ENCODE results near the gene MIER3.

The MIER3 gene

GRCh38 chr5:56873056-56873455 is 78.9 kb downstream of the MIER3 start:
- POLR2A ChIA-PET: no interaction called here
- CTCF ChIA-PET: no interaction called here
- DNase-seq (ENCODE audit: low read depth, low spot score): no peak
- TF ChIP-seq, protein P1, sequence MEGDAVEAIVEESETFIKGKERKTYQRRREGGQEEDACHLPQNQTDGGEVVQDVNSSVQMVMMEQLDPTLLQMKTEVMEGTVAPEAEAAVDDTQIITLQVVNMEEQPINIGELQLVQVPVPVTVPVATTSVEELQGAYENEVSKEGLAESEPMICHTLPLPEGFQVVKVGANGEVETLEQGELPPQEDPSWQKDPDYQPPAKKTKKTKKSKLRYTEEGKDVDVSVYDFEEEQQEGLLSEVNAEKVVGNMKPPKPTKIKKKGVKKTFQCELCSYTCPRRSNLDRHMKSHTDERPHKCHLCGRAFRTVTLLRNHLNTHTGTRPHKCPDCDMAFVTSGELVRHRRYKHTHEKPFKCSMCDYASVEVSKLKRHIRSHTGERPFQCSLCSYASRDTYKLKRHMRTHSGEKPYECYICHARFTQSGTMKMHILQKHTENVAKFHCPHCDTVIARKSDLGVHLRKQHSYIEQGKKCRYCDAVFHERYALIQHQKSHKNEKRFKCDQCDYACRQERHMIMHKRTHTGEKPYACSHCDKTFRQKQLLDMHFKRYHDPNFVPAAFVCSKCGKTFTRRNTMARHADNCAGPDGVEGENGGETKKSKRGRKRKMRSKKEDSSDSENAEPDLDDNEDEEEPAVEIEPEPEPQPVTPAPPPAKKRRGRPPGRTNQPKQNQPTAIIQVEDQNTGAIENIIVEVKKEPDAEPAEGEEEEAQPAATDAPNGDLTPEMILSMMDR (IDR thresholded peaks at IDR 0.05; ENCODE audit: insufficient read depth, low read length, missing control alignments): no peak
- no peak overlapping the region for H3K4me3 ChIP-seq (ENCODE audit: low read depth, low read length)

DNA sequence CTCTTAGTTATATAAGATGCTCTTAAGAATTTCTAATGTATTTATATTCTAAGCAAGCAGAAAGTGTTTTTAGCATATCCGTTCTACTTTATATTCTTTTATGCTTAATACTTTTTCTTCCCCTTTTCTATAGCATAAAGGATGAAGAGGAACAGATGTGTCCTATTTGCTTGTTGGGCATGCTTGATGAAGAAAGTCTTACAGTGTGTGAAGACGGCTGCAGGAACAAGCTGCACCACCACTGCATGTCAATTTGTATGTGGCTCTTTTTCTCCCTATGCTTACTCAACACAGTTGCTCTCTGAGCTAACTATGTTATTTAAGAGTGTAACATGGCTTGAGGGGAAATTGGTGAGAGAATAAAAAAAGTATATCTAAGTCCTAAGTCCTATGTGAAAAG is 80.1 kb downstream of the MIER3 start:
- ChIA-PET POLR2A (no interaction called here), CTCF (no interaction called here)
- TF ChIP-seq, protein P1 (IDR thresholded peaks at IDR 0.05; ENCODE audit: insufficient read depth, low read length, missing control alignments): no peak
- no peak for DNase-seq (ENCODE audit: low read depth, low spot score)
- H3K4me3 ChIP-seq (ENCODE audit: low read depth, low read length): no peak overlapping the region

Measured in AG04449 (cell line).